H1 (cell line): ENCODE data around the gene MMAB. TPM values are rescaled to one million over a fixed set of nuclear protein-coding genes. Genes with fewer than 3 reads are reported as not detected.

ENCODE experiments used
- CTCF ChIA-PET: fragments of 300-600 bp; sonication (Branson Sonifier 250); formaldehyde crosslinking; loops from one replicate; lab custom pipeline; 2021; ENCODE audit not compliant: partially characterized antibody; lab: Charles Lee
- POLR2A ChIA-PET: fragments of 300-600 bp; sonication (Branson Sonifier 250); formaldehyde crosslinking; loops from one replicate; lab custom pipeline; 2021; ENCODE audit warnings: inconsistent platforms; ENCODE audit not compliant: partially characterized antibody; lab: Charles Lee
- DNase-seq, 2 experiments: peaks; one replicate each; pipeline versions ENCODE4 v3.0.0 to v3.0.0-alpha.2; 2010 to 2022; ENCODE audit warnings: low spot score in 2 of 2, low read depth in 1 of 2, mixed read lengths in 1 of 2
- FAIRE-seq: peaks from 2 replicates; lab custom pipeline; 2011; peaks lifted over from hg19 to GRCh38; lab: Jason Lieb, UNC
- H2AFZ ChIP-seq: 2 replicates; pipeline ENCODE4 v1.8.1; 2012; ENCODE audit warnings: low read length, inconsistent platforms
- H2AK5ac ChIP-seq: 2 replicates; pipeline ENCODE4 v1.6.1; 2013; ENCODE audit warnings: low read depth, low read length
- H2BK120ac ChIP-seq: replicated peaks from 2 replicates; pipeline ENCODE3; 2013; ENCODE audit warnings: low read depth, low read length, inconsistent platforms
- H2BK12ac ChIP-seq: 2 replicates; pipeline ENCODE4 v1.6.1; 2013; ENCODE audit warnings: low read depth, low read length
- H2BK15ac ChIP-seq: 2 replicates; pipeline ENCODE4 v1.6.1; 2013; ENCODE audit warnings: low read length
- H2BK20ac ChIP-seq: 2 replicates; pipeline ENCODE4 v1.6.1; 2013; ENCODE audit warnings: low read length
- H2BK5ac ChIP-seq: 2 replicates; pipeline ENCODE4 v1.6.1; 2013; ENCODE audit warnings: low read depth, low read length
- H3K14ac ChIP-seq: 2 replicates; pipeline ENCODE4 v1.6.1; 2013; ENCODE audit warnings: inconsistent platforms; ENCODE audit not compliant: insufficient read length
- H3K18ac ChIP-seq: 2 replicates; pipeline ENCODE4 v1.6.1; 2013; ENCODE audit warnings: low read length; ENCODE audit errors: extremely low read depth
- H3K23ac ChIP-seq: 2 replicates; pipeline ENCODE4 v1.6.1; 2013; ENCODE audit warnings: inconsistent platforms; ENCODE audit not compliant: insufficient read length
- H3K23me2 ChIP-seq: 2 replicates; pipeline ENCODE4 v1.6.1; 2013; ENCODE audit warnings: low read depth, low read length
- H3K27ac ChIP-seq: 2 replicates; pipeline ENCODE4 v1.6.1; 2011; ENCODE audit warnings: low read depth, low read length, inconsistent platforms
- H3K27me3 ChIP-seq, 4 experiments: replicated peaks in 1 of 4; 1 replicate in 1 of 4; 2 replicates in 3 of 4; pipeline versions ENCODE4 v1.6.1 to v1.8.1; 2011 to 2013; ENCODE audit warnings: low read length in 3 of 4, mild to moderate bottlenecking in 3 of 4, inconsistent platforms in 2 of 4, mixed read lengths in 2 of 4, moderate library complexity in 1 of 4; ENCODE audit not compliant: control insufficient read depth in 3 of 4, insufficient read depth in 3 of 4; ENCODE audit errors: extremely low read depth in 1 of 4
- H3K36me3 ChIP-seq, 4 experiments: 2 replicates each; pipeline versions ENCODE4 v1.6.1 to v1.8.1; 2011 to 2013; ENCODE audit warnings: mild to moderate bottlenecking in 4 of 4, low read length in 3 of 4, moderate library complexity in 2 of 4, control low read depth in 1 of 4, inconsistent platforms in 1 of 4; ENCODE audit not compliant: insufficient read depth in 4 of 4, control insufficient read depth in 2 of 4
- H3K4ac ChIP-seq: replicated peaks from 2 replicates; pipeline ENCODE3; 2013; ENCODE audit warnings: low read length, low read depth, mixed read lengths, inconsistent platforms; ENCODE audit not compliant: insufficient read length
- H3K4me1 ChIP-seq, 4 experiments: replicated peaks in 1 of 4; 1 replicate in 1 of 4; 2 replicates in 3 of 4; pipeline versions ENCODE4 v1.6.1 to v1.8.1; 2011 to 2013; ENCODE audit warnings: low read length in 3 of 4, inconsistent platforms in 2 of 4, mixed read lengths in 1 of 4; ENCODE audit not compliant: insufficient read depth in 4 of 4, control insufficient read depth in 3 of 4
- H3K4me2 ChIP-seq, 2 experiments: 2 replicates each; pipeline versions ENCODE4 v1.6.1 to v1.8.1; 2011 to 2013; ENCODE audit warnings: low read depth in 2 of 2, low read length in 2 of 2, control low read depth in 1 of 2, inconsistent platforms in 1 of 2, mild to moderate bottlenecking in 1 of 2; ENCODE audit not compliant: insufficient read depth in 1 of 2
- H3K4me3 ChIP-seq, 4 experiments: fragments of 200-600, 300-600 bp in 1 of 4; sonication (generic), shearing (Covaris generic), sonication (Bioruptor Twin) in 1 of 4; 2 replicates each; pipeline versions ENCODE4 v1.5.1 to v1.8.1; 2011 to 2016; ENCODE audit warnings: low read length in 4 of 4, low read depth in 3 of 4, control low read depth in 2 of 4, inconsistent platforms in 2 of 4, mild to moderate bottlenecking in 2 of 4, mixed read lengths in 1 of 4, moderate library complexity in 1 of 4; ENCODE audit not compliant: insufficient read depth in 2 of 4; ENCODE audit errors: extremely low read depth in 1 of 4
- H3K56ac ChIP-seq: replicated peaks from 2 replicates; pipeline ENCODE3; 2013; ENCODE audit warnings: low read depth, mild to moderate bottlenecking, mixed read lengths, low read length, inconsistent platforms; ENCODE audit not compliant: insufficient read length
- H3K79me1 ChIP-seq: 2 replicates; pipeline ENCODE4 v1.6.1; 2013; ENCODE audit warnings: low read depth, low read length, control low read depth
- H3K79me2 ChIP-seq, 2 experiments: 2 replicates each; pipeline versions ENCODE4 v1.6.1 to v1.8.1; 2012 to 2013; ENCODE audit warnings: low read length in 2 of 2, mild to moderate bottlenecking in 2 of 2, inconsistent platforms in 1 of 2; ENCODE audit not compliant: insufficient read depth in 2 of 2, control insufficient read depth in 1 of 2
- H3K9ac ChIP-seq, 4 experiments: replicated peaks in 1 of 4; 1 replicate in 1 of 4; 2 replicates in 3 of 4; pipeline versions ENCODE4 v1.6.1 to v1.8.1; 2011 to 2013; ENCODE audit warnings: low read depth in 3 of 4, low read length in 3 of 4, control low read depth in 2 of 4, mild to moderate bottlenecking in 2 of 4, moderate library complexity in 2 of 4, inconsistent platforms in 1 of 4; ENCODE audit errors: extremely low read depth in 1 of 4
- H3K9me3 ChIP-seq, 2 experiments: 2 replicates each; pipeline versions ENCODE4 v1.6.1 to v1.8.1; 2012 to 2013; ENCODE audit warnings: mild to moderate bottlenecking in 2 of 2, moderate library complexity in 2 of 2, control low read depth in 1 of 2, inconsistent platforms in 1 of 2, low read depth in 1 of 2, low read length in 1 of 2, mixed read lengths in 1 of 2; ENCODE audit not compliant: insufficient read depth in 2 of 2
- H4K20me1 ChIP-seq, 2 experiments: replicated peaks in 1 of 2; 2 replicates each; pipeline versions ENCODE3 to v1.8.1; 2011 to 2013; ENCODE audit warnings: inconsistent platforms in 2 of 2, low read length in 2 of 2, mild to moderate bottlenecking in 1 of 2; ENCODE audit not compliant: insufficient read depth in 2 of 2, control insufficient read depth in 1 of 2
- H4K5ac ChIP-seq: 2 replicates; pipeline ENCODE4 v1.6.1; 2013; ENCODE audit warnings: low read length, low read depth, mixed read lengths, inconsistent platforms; ENCODE audit not compliant: insufficient read length
- H4K8ac ChIP-seq: 2 replicates; pipeline ENCODE4 v1.8.0; 2013; ENCODE audit warnings: mild to moderate bottlenecking, moderate library complexity, low read length, inconsistent platforms; ENCODE audit not compliant: insufficient read depth; ENCODE audit errors: extremely low read depth
- H4K91ac ChIP-seq: replicated peaks from 2 replicates; pipeline ENCODE3; 2013; ENCODE audit warnings: low read length, mixed read lengths, inconsistent platforms; ENCODE audit not compliant: insufficient read length
- CREB1 ChIP-seq: IDR thresholded peaks from 2 replicates; pipeline ENCODE4 v1.6.1; 2012; ENCODE audit warnings: inconsistent platforms
- EGR1 ChIP-seq: IDR thresholded peaks from 2 replicates; pipeline ENCODE4 v1.6.1; 2011; ENCODE audit warnings: low read depth, low read length, borderline replicate concordance
- EZH2 ChIP-seq: fragments of 200-600 bp; sonication (generic); IDR thresholded peaks from 2 replicates; pipeline ENCODE4 v1.7.1; 2012; ENCODE audit warnings: low read depth, mild to moderate bottlenecking, moderate library complexity, low read length, inconsistent platforms; ENCODE audit not compliant: severe bottlenecking
- KDM4A ChIP-seq: IDR thresholded peaks from one replicate; pipeline ENCODE4 v1.7.1; 2012; ENCODE audit warnings: low read depth, mild to moderate bottlenecking, moderate library complexity, low read length, inconsistent platforms; ENCODE audit not compliant: severe bottlenecking
- MAFK ChIP-seq: IDR thresholded peaks from 2 replicates; pipeline ENCODE4 v1.6.1; 2012; ENCODE audit warnings: low read depth, mild to moderate bottlenecking, improper control_type of control experiment, low read length
- MAX ChIP-seq: IDR thresholded peaks from 2 replicates; pipeline ENCODE4 v1.6.1; 2012; ENCODE audit warnings: inconsistent platforms
- POLR2AphosphoS5 ChIP-seq: IDR thresholded peaks from 2 replicates; pipeline ENCODE4 v1.6.1; 2011; ENCODE audit warnings: low read depth, low read length
- SIN3A ChIP-seq, 2 experiments: IDR thresholded peaks in 1 of 2; conservative IDR thresholded peaks in 1 of 2; 2 replicates each; pipeline ENCODE4 v1.6.1; 2011 to 2012; ENCODE audit warnings: low read length in 2 of 2, improper control_type of control experiment in 1 of 2, low read depth in 1 of 2, mild to moderate bottlenecking in 1 of 2
- SP1 ChIP-seq: IDR thresholded peaks from 2 replicates; pipeline ENCODE4 v1.6.1; 2011; ENCODE audit warnings: low read depth, low read length
- SUZ12 ChIP-seq: fragments of 200-600 bp; sonication (generic); IDR thresholded peaks from 2 replicates; pipeline ENCODE4 v1.6.1; 2012; ENCODE audit warnings: mild to moderate bottlenecking, inconsistent platforms, low read length, moderate library complexity, mixed read lengths
- TBP ChIP-seq: IDR thresholded peaks from 2 replicates; pipeline ENCODE4 v1.6.1; 2011; ENCODE audit warnings: low read depth, low read length, improper control_type of control experiment
- WGBS, 2 experiments: shearing (Covaris generic) in 1 of 2; methylation state at CpG; one replicate each; pipeline versions ENCODE4 v1.1.6 to v1.1.7; 2013 to 2015; ENCODE audit warnings: low lambda C conversion rate in 2 of 2, mixed read lengths in 2 of 2, inconsistent platforms in 1 of 2, low coverage in 1 of 2, missing lambda C conversion rate in 1 of 2; ENCODE audit not compliant: insufficient replicate concordance in 2 of 2, insufficient coverage in 1 of 2, insufficient read length in 1 of 2; ENCODE audit errors: extremely low coverage in 1 of 2, missing lambda C conversion rate in 1 of 2; 5-methylcytosine and 5-hydroxymethylcytosine counted together
- polyA plus RNA-seq, 7 experiments: library from polyadenylated mRNA; depleted of rRNA in 3 of 7; stranded (reverse) in 5 of 7; unstranded in 2 of 7; fragments of >200 nt in 5 of 7; fragments of 200-250 nt in 2 of 7; gene quantifications; 1 replicate in 5 of 7; 2 replicates in 1 of 7; 4 replicates in 1 of 7; pipeline versions ENCODE4 v1.2.1 to v1.2.3, GENCODE V29; 2011 to 2013; ENCODE audit warnings: missing spikeins in 2 of 7, mixed read lengths in 2 of 7
- total RNA-seq: library from RNA; stranded (reverse); fragmentation: NEBNext Ultra II Directional; extraction: Animal tissue kit (Norgen Biotek cat#: 25700); gene quantifications from 2 replicates; pipeline ENCODE4 v1.2.1, GENCODE V29; 2021
- TF ChIP-seq, protein P1 (sequence below), 3 experiments: IDR thresholded peaks; 1 replicate in 2 of 3; 2 replicates in 1 of 3; pipeline versions ENCODE4 v1.5.1 to v1.6.1; 2011; ENCODE audit warnings: low read length in 3 of 3, mild to moderate bottlenecking in 3 of 3, inconsistent platforms in 2 of 3, low read depth in 1 of 3, moderate library complexity in 1 of 3; ENCODE audit not compliant: insufficient read depth in 1 of 3; ENCODE audit errors: control extremely low read depth in 1 of 3

MMAB gene
- total and polyA plus RNA-seq, 2 of the 8 experiments (the other 6 are each of a cell fraction or from before 2014, with no cell fraction given), result 12.9 to 18.5 TPM

DNA sequence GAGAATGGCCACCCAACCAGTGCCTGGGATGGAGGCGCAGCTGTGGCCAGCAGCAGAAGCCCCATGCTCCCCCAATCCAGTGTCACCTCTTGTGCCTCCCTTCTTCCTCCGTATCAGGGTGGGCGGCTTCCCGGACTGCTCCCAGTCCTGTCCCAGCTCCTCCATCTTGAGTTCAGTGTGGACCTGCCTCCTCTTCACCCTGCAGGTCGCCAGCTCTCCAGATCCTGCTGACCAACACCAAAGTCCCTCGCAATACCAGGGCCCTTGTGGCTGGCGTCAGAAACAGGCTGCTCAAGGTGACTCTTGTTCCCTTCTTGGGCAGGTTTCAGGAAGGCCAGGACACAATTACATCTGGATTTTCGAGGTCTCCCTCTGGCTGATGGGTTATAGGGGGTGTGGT lies 17.3 kb upstream of the MMAB start:
- Histone ChIP-seq H2BK5ac (no peak overlapping the region), H4K8ac (no peak overlapping the region), H3K23ac (no peak overlapping the region), H3K14ac (no peak overlapping the region), H4K5ac (no peak overlapping the region), H3K9ac (no peak overlapping the region), H3K79me1 (no peaks in the 10 kb centered on the region), H3K4ac (no peak overlapping the region), H2BK15ac (no peak overlapping the region), H4K20me1 (no peaks in the 10 kb centered on the region), H3K27ac (no peak overlapping the region), H3K18ac (no peak overlapping the region), H3K23me2 (no peaks in the 10 kb centered on the region), H2BK12ac (no peak overlapping the region), H3K4me3 (no peak overlapping the region), H3K27me3 (no peaks in the 10 kb centered on the region), H3K4me2 (no peak overlapping the region), H3K56ac (no peak overlapping the region), H3K79me2 (no peaks in the 10 kb centered on the region), H4K91ac (no peak overlapping the region), H2BK20ac (no peak overlapping the region), H2BK120ac (no peak overlapping the region), H3K4me1 (no peaks in the 10 kb centered on the region), H2AK5ac (no peak overlapping the region), H3K9me3 (no peaks in the 10 kb centered on the region), H2AFZ (no peak overlapping the region), H3K36me3 (peaks cover 0 to 16% (median 9%) of the 10 kb centered on the region in 4 experiments; a peak in 5 of 8 replicates)
- CTCF ChIA-PET, result interaction anchor here (0.6 to 2.0 kb wide), 5 partner anchors 23 to 187 kb away, joined by 3 to 8 read pairs (median 3); no protein-coding TSS in a partner anchor
- DNase-seq (no peak), FAIRE-seq (no peak)
- 87% methylated on average over 8 of the region's 8 CpGs; no CpG with 5 or more reads in 1 of the 2 experiments for WGBS, 2 experiments
- POLR2A ChIA-PET, result interaction anchor here (1.4 to 1.8 kb wide), 2 partner anchors 9 to 18 kb away, joined by 3 to 5 read pairs; no protein-coding TSS in a partner anchor
- TF ChIP-seq SUZ12 (no peak), EGR1 (no peak), POLR2AphosphoS5 (no peak), SP1 (no peak), TBP (no peak), CREB1 (no peak), MAX (no peak), KDM4A (no peak), SIN3A (conservative IDR thresholded peaks at IDR 0.05 in 1 of 2, IDR thresholded peaks at IDR 0.05 in 1 of 2; ENCODE audit: low read depth in 1 of 2, low read length in 2 of 2) (no peak), MAFK (no peak), EZH2 (no peak)
- TF ChIP-seq, protein P1, sequence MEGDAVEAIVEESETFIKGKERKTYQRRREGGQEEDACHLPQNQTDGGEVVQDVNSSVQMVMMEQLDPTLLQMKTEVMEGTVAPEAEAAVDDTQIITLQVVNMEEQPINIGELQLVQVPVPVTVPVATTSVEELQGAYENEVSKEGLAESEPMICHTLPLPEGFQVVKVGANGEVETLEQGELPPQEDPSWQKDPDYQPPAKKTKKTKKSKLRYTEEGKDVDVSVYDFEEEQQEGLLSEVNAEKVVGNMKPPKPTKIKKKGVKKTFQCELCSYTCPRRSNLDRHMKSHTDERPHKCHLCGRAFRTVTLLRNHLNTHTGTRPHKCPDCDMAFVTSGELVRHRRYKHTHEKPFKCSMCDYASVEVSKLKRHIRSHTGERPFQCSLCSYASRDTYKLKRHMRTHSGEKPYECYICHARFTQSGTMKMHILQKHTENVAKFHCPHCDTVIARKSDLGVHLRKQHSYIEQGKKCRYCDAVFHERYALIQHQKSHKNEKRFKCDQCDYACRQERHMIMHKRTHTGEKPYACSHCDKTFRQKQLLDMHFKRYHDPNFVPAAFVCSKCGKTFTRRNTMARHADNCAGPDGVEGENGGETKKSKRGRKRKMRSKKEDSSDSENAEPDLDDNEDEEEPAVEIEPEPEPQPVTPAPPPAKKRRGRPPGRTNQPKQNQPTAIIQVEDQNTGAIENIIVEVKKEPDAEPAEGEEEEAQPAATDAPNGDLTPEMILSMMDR (IDR thresholded peaks at IDR 0.05; ENCODE audit: control extremely low read depth in 1 of 3, insufficient read depth in 1 of 3, low read depth in 1 of 3, low read length in 3 of 3), result no peak
